Measurements from ENCODE around the gene SAXO2.
A peak's percentile ranks its signal among the peaks of the same experiment; 100 is the strongest.
"Not testable (repeated sequence)": the region's sequence is repeated elsewhere in the genome, so short reads cannot be mapped to it uniquely, and the experiment has no call there.

SAXO2 gene

DNA sequence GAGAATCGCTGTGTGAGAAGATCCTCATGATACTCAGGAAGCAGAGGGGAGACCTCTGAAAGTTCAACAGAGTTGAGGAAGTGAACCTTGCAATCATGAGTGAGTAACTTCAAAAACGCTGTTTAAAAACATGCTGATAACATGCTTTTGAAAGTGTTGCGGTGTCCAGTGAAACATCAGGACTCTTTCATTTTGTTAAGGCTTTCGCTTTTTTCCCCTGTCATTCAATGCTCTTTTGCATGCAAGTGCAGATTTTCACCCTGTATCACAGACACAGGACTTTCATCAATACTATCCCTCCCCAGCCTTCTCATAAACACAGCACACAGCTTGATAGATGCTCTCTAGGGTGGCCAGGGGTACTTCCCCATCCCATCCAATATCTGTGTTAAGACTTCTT is 23.9 kb downstream of the SAXO2 start:
- DNase-seq (ENCODE audit: low read depth in 2 of 2) = not testable (repeated sequence)

DNA sequence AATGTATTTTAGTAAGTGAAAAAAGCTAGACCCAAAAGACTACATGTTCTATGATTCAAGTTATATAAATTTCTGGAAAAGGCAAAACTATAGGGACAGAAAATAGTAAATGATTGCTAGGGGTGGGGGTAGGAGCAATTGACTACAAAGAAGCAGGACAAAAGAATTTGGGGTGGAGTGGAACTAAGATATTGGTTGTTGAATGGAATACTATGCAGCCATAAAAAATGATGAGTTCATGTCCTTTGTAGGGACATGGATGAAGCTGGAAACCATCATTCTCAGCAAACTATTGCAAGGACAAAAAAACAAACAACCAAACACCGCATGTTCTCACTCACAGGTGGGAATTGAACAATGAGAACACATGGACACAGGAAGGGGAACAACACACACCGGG is 25.6 kb downstream of the SAXO2 start:
- not testable (repeated sequence) for DNase-seq (ENCODE audit: low read depth in 2 of 2)

DNA sequence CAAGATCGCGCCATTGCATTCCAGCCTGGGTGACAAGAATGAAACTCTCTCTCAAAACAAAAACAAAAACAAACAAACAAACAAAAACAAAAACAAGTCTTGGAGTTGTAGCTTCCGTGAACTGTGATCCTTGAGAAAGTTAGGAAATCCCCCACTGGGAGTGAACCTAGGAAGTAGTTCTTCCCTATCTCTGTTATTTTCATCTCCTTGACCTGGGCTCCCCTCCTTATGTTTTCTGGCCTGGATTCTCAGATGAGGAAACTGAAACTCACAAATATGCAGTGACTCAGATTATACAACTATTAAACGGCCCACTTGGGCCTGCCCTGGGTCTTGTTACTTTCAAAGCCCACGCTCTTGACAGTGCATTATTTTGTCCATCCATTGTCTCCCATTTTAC is 29.7 kb downstream of the SAXO2 start:
- no peak for DNase-seq (ENCODE audit: low read depth in 2 of 2)

DNA sequence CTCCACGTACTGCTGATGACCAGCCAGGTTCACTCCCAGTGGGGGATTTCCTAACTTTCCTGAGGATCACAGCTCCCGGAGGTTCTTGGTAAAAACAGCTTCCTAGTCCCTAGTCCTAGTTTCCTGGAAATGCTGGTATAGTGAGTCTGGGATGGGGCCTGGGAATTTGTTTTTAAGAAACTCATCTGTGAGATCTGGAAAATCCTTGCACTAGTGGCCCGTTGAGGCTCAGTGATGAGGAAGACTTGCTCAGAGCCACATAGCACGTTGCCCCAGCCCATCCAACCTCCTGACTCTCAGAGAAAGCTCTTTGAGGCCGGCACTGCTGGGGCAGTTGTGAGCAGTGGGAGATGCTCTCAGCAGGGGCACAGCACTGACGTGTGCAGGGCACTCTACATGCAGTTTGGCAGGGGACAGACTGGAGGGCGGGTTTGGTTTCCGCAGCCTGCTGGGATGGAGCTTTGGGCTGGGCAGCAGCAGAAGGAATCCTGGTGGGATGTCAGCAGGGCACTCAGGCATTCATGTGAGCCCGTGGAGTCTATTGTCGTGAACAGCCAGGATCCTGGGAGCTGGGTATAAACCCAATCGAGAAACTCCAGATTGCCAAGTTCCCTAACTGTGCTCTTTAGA is 31.6 kb downstream of the SAXO2 start:
- DNase-seq (ENCODE audit: low read depth in 2 of 2) = no peak

DNA sequence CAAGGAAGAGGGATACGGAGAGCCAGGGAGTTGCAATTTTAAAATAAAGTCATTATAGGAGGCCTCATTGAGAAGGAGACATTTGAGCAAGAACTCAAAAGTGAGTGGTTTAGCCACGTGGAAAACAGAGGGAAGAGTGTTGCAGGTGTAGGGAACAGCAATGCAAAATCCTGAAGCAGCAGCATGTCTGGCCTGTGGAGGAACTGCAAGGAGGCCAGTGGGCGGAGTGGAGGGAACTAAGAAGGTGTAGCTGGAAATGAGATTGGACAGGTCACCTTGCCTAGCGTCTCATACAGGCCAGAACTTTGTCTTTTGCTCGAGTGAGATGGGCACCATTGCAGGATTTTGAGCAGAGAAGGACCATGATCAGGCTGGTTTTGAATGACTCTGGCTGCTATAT is 34.9 kb downstream of the SAXO2 start:
- DNase-seq (ENCODE audit: low read depth in 2 of 2) = no peak

DNA sequence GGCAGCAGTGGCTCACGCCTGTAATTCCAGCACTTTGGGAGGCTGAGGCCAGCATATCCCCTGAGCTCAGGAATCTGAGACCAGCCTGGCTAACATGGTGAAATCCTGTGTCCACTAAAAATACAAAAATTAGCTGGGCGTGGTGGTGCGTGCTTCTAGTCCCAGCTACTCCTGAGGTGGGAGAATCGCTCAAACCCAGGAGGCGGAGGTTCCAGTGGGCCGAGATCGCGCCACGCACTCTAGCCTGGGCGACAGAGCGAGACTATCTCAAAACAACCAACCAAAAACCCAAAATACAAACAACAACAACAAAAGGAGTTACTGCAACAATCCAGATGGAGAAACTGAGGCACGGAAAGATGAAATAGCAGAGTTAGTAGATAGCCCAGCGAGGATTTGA is 35.4 kb downstream of the SAXO2 start:
- no peak for DNase-seq (ENCODE audit: low read depth in 2 of 2)

DNA sequence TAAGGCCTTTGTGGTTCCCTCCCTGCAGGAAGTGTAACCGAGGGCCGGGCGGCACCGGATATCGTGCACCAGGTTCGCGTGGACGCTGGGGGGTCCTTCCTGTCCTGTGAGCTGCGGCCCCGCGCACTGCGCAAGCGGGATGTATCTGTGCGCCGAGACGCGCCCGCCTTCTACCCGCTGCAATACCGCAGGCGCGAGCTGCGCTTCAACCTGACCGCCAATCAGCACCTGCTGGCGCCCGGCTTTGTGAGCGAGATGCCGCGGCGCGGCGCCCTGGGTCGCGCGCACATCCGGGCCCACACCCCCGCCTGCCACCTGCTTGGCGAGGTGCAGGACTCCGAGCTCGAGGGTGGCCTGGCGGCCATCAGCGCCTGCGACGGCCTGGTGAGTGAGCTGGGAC is 35.9 kb downstream of the SAXO2 start:
- DNase-seq (ENCODE audit: low read depth in 2 of 2) = peak in 1 of 2 donors; percentile 23

DNA sequence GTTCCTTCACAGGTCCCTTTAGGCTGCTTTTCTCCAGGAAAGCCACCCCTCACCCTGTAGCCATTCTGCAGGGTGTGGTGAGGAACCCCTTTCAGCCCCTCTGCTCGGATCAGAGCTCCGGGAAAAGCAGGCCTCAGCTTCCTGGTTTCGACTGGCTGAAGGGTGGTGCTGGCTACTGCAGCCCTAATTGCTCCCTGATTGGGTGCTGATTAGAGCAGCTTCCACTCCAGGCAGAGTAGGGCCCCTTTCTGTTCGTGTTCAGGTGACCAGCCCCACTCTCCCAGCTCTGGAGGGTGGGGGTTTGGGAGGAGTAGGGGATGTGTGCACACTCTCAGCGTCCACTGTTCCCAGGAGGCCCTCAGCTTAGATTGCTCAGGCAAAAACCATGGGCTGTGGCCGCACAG is 36.9 kb downstream of the SAXO2 start:
- DNase-seq (ENCODE audit: low read depth in 2 of 2) = not testable (repeated sequence)

DNA sequence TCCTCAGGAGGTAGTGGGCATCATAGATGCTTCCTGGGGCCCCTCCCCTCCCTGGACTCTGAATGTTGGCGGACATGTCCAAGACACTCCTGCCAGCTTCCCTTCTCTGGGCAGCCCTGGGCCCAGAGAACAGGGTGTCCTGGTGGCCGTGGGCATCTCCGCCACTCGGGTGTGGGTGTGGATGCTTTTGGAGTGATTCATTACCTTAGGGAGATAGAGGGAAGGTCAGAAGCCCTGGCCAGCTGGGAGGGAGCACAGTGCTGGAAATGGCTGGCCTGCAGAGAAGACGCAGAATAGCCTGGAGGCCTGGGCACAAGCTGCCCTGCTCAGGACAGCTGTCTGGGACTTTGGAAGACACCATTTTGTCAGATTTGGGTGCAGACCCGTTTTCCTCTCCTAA is 37.7 kb downstream of the SAXO2 start:
- DNase-seq (ENCODE audit: low read depth in 2 of 2) = not testable (repeated sequence)

DNA sequence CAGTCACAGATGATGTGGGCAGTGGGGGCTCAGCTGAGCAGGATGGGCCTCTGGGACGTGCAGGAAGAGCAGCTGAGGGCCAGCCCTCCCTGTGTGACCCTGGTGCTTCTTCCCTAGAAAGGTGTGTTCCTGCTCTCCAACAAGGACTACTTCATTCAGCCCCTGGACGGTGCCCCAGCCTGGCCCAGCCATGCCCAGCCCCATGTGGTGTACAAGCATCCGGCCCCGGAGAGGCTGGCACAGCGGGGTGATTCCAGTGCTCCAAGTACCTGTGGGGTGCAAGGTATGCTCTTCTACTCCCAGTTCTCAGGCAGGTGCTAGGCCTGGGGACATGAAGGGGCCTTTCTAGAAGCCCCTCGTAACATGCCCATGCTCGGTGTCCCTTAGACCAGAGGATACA is 38.3 kb downstream of the SAXO2 start:
- DNase-seq (ENCODE audit: low read depth in 2 of 2) = no peak

DNA sequence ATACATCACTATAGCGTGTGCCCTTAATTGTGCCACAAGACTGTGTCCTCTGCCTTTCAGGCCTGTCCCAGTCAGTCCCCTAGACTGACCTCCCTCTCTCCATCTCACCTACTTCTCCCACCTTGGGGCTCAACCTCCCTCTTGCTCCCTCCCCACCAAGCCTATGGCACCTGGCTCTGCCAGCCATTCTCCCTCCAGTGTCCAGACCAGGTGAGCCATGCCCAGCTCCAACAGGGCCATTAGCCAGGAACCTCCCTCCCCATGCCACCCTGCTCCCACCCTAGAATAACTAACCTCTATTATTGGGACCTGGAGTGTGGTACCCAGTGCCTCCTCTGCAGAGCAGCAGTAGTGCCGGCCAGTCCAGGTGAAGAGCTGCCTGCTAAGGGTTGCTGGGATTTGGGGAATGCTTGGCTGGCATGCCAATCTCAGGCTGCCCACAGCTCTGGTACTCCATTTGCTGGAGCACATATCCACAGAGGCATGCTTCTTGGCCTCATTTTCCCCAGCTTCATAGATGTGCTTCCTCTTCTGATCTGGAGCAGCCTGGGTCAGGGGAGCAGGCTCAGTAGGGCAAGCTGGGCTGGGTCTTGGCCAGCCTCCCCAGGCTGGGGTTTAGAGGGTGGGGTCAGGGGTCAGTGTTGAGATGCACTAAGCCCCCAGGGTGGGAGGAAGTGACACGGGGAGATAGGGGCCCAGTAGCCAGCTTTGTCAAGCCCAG is 38.8 kb downstream of the SAXO2 start:
- no peak for DNase-seq (ENCODE audit: low read depth in 2 of 2)

DNA sequence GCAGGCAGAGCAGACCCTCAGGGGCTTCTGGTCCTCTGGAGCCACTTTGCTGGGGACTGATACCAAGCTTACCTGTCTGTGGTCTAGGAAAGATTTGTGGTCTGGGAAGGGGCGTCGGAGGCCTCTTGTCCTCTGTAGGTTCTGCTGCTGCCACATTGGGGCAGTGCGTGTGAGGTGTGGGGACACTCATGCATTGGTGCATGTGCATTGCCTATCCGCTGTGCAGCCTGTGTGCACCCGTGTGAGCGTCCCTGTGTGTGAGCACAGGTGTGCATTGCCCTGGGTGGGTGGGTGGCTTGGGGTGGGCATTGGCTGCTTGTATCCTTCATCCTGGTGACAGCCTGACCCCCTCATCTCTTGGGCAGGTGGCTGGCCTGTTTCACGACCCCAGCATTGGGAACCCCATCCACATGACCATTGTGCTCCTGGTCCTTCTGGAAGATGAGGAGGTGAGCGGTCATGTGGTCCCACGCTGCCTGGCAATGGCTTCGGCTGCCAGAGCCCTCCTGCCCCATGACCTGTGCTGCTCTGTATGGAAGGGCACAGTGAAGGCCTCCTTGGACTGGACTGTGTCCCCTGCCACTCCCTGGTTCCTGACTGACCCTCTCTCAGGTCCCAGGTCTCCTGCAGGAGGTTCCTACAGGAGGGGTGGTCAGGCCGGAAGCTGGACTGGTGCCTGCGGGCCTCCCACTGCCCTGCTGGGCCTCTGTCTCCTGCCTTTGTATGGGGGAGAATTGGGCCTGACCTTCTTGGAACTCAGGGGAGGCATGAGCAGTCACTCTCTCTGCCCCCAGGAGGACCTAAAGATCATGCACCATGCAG is 41.5 kb downstream of the SAXO2 start:
- DNase-seq (ENCODE audit: low read depth in 2 of 2) = no peak

DNA sequence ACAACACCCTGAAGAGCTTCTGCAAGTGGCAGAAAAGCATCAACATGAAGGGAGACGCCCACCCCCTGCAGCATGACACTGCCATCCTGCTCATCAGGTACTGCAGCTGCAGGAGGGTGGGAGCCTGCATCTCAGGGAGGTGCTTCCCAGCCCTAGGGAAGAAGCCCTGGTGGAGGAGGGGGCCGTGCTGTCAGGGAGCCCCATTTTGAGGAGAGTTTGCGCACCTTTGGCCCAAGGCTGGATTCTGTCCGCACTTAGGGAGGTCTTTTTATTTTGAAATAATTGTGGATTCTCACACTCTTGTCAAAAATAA is 42.1 kb downstream of the SAXO2 start:
- DNase-seq (ENCODE audit: low read depth in 2 of 2) = no peak

DNA sequence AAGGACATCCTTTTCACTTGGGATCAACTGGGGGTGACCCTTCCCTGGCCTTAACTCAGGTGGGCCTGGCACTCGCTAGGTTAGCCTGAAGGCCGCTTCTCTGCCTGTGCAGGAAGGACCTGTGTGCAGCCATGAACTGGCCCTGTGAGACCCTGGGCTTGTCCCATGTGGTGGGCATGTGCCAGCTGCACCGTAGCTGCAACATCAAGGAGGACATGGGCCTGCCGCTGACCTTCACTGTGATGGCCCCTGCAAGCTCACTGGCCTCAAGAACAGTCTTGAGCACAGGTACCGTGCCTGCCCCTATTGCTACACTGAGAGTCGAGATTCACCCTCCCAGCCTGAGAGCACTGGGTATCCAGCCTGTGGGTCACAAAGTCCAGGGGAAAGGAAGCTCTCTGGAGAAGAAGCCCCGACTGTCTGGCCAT is 43.0 kb downstream of the SAXO2 start:
- no peak for DNase-seq (ENCODE audit: low read depth in 2 of 2)

DNA sequence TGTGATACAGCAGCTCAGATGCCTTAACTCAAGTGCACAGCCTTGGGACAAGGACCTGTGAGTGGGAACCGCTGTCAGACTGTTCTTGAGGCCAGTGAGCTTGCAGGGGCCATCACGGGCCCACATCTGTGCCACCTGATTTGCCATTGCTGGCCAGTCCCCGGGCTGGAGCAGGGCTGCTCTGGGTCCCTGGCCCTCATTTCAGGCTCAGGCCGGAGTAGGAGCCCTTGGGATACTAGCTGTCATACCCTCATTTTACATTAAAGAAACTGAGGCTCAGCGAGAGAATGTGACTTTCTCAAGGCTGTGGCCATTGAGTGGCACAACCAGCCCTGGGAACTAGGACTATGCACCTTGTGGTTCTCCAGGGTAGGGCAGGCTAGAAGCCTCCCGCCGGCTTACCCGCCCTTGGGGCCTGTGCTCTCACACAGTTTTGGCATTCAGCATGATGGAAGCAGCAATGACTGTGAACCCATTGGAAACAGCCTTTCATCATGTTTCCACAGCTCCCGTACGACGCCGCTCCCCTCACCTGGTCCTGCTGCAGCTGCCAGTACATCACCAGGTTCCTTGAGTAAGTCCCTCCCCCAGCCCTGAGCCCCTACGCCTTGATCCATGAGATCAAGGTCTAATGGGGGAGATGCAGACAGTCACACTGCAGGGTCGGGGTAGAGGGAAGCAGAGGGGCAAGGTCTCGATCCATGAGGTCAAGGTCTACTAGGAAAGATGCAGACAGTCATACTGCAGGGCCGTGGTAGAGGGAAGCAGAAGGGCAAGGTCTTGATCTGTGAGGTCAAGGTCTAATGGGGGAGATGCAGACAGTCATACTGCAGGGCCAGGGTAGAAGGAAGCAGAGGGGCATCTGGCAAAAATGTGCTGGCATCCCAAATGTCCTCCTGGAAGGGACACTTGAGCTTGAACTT is 44.4 kb downstream of the SAXO2 start:
- DNase-seq (ENCODE audit: low read depth in 2 of 2) = no peak

DNA sequence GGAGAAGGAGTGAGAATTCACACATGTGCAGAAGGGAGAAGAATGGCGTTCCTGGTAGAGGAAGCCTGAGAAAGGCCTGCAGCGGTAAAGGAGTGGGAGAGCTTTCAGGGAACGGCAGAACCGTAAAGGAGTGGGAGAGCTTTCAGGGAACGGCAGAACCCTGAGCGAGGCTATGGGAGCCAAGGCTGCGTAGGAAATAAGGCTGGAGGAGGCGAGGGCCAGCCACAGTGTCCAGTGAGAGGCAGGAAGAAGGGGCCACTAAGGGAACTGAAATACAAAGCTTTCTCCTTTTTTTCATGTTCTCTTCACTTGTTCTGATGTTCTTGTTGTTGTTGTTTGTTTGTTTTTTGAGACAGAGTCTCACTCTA is 45.1 kb downstream of the SAXO2 start:
- DNase-seq (ENCODE audit: low read depth in 2 of 2) = no peak

DNA sequence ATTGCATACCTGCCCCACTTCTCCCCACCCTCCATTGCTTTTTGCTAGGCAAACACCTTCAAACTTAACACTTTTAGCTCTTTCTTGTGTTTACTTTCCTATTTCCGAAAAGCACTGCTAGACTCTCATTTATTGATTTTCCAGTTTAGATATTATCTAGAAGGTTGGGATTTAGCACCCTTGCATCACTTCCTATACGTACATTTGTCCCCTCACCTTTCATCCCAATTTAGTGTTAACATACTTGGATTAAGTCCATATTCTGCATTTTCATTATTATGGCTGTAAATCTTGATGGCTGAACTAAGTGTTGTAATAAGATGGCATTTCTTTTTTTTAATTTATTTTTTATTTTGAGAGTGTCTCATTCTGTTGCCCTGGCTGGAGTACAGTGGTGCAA is 47.2 kb downstream of the SAXO2 start:
- no peak for DNase-seq (ENCODE audit: low read depth in 2 of 2)

DNA sequence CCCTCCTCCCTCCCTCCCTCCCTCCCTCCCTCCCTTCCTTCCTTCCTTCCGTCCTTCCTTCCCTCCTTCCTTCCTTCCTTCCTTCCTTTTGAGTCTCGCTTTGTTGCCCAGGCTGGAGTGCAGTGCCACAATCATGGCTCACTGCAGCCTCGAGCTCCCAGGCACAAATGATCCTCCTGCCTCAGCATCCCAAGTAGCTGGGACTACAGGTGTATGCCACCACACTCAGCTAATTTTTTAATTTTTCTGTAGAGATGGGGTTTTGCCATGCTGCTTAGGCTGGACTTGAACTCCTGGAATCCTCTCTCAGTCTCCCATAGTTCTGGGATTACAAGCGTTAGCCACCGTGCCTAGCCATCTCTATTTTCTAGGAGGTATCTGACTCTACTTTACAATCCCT is 48.7 kb downstream of the SAXO2 start:
- not testable (repeated sequence) for DNase-seq (ENCODE audit: low read depth in 2 of 2)

DNA sequence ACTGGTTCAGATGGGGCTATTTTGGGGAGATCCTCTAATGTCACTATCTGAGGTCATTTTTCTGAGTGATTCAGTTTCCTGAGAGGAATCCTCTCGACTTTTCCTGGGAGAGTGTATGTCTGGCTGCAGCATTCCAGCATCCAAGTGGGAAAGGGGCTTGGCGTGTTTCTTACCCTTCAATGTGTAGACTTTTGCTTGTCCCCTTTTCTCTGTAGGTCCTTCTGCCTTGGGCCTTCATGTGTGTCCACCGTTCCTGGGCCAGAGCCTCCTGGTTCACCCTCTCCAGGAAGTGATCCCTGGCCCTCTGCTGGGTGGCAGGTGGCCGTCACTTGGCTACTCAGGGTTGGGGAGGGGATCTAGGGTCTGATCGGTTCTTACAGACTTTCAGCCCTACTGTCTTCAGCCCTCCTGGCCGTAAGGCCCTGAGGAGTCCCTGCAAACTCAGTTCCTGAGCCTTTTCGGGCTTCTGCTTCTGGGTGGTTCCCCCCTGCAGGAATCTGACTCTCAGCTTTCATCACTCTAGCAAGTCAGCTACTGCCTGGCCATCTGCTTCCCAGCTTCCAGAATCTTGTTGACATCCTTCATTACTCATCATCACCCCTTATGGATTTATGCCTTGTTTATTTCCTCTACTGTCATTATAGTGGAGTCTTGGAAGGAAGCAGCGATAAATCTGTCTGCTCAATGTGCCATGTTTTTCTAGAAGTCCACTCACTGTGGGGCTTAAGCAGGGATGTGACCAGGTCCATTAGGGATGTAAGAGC is 50.1 kb downstream of the SAXO2 start:
- DNase-seq (ENCODE audit: low read depth in 2 of 2) = no peak

DNA sequence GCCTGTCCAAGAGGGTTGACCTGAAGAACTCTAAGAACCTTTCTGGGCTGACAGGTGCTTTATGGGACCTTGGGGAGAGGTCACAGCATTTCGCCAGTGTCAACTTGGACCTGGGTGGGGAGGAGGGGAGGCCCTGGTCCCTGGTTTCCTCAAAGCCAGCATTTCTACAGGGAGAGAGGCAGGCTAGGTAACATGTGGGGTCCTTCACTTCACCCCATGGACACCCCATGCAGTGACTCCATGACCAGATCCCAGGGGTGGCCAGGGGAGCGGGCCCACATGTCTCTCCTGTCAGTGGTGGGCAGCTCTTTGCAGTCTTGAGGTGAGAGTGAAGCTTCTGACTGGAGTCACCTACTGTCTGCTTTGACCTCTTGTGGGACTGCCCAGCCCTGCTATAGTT is 50.8 kb downstream of the SAXO2 start:
- DNase-seq (ENCODE audit: low read depth in 2 of 2) = no peak

Measured in stimulated activated CD8-positive, alpha-beta memory T cell treated with anti-CD3 and anti-CD28 coated beads, Interleukin-2, amount 100 ng/mL, for 1 hour (primary cell).